T-helper 2 cell (primary cell): ENCODE data around the gene PLB1.
A peak's percentile ranks its signal among the peaks of the same experiment; 100 is the strongest.

Experiments used
- DNase-seq, 5 experiments: peaks; one replicate each; pipeline versions ENCODE4 v3.0.0 to v3.0.0-alpha.2; 2012 to 2022

Gene PLB1

DNA sequence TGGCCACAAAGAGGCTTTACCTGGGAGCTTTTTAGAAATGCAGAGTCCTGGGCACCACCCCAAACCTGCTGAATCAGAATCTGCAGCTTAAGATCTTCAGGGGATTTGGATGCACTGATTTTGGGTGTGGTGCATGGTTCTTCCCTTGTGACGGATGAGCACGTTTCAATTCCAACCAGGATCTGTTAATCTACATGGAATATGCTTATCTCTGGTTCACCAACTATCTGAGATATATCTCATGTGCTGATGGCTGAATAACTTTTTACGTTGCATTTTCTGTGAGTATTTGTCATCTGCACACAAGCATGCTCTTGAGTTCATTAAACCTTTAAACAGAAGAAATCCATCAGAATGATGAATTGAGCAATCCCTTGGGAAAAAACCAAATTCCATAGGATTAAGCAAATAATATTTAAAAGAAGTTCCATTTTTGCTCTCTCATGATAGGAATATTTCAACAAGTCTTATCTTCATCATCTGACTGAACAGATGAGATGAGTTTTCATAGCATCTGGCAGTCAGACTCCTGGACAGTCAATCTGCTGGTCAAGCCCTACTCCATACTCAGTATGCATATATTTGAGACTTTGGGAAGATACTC, 120.6 kb downstream of the PLB1 start:
- no peak for DNase-seq

DNA sequence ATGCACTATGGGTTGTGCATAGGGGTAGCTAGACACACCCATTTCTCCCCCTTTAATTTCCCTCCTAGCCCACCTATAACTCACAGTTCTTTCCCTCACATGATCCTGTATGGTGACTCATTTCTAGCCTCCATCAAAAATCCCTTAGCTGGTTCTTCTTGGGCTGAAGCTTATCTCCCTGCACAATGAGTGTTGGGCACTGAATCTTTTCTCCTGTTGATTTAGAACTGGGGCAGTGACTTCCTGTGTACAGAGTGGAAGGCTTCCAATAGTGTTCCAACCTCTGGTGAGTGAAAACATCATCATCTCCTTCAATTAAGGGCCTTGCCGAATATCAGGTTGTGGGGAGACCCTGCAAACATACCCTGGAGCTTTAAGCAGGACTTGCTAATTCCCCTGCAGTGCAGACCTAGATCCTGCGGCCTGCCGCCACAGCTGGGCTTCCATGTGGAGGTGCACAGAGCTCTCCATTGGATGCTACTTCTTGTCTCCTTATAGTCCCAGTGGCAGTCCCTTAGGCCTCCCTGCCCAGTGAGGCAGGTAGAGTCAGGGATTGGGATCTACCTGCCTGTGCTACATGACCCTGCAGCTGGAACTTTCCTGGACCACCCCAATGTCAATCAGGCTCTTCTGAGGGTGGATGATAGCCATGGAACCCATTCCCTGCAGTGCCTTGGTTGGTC, 121.8 kb downstream of the PLB1 start:
- no peak for DNase-seq

DNA sequence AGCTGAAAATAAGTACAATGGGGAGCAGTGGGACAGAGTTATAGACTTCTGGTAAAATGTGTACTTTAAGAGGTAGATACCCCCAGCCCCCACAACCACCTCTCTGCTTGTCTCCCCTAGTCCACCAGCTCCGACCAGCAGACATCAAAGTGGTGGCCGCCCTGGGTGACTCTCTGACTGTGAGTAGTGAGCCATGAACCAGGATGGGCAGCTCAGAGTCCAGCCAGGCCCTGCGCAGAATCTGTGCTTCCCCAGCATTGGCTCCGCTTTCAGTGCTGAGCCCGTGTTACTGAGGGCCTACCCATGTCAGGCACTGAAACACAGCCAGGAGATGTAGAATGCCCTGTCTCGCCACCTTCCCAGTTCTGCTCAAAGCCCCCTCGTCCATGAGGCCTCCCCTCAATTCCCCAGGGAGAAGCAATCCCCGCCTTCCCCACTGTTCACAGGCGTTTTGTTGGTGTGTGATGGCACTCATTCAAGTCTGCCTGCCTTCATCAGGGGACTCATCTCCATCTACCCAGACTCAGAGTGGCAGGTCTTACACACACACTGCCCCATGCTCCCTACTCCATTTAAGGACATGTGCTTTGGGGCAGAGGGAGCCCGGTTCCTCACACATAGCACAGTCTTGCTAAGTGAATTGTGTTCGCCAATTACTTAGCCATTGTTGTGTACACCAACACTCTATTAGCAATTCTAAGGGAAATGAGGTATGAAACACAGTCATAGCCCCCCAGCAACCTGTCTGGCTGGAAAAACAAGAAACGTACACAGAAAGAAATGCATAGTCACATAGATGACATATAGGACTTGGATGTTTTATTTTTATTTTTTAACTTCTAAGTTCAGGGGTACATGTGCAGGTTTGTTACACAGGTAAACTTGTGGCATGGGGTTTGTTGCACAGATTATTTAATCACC, 122.6 kb downstream of the PLB1 start:
- DNase-seq, result no peak

DNA sequence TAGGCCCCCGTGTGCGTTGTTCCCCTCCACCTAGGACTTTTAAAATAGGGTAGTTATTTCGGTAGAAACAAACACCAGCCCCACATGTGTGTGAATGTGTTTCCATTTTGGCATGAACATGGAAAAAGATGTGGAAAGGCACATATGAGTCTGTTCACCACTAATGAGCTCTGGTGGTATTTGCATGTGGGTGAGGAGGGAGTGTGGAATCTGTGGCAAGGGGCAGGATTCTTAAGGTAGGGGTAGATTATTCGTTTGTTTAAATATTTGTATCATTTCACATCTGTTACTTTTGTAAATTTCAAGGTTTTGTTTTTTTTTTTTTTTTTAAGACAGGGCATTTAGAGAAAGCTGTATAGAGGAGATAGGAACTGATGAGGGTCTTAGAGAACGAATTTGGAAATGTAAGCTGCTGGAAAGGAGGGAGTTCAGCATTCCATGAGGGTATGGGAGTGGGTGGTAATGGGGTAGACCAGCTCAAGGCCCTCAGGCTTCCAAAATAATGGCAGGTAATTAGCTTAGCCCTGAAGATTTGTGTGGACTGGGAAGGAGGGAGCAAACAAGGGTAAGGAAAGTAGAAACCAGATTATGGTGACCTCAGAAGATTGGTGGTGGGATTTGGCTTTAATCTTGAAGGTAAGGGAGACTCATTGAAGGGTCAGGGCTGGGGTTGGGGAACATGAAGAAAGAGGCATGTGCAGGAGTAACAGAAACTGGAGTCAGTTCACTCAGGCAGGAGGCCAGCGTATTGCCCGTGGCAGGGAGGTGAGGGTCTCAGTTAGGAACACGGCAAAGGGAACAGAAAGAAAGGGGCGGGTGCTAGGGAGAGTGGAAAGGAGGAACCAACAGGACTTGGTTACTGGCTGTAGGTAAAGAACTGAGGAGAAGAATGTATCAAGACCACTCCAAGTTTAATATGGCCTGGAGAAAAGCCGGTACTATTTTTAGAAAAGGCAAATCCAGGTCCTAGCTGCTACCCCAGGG, 123.6 kb downstream of the PLB1 start:
- DNase-seq, result no peak

DNA sequence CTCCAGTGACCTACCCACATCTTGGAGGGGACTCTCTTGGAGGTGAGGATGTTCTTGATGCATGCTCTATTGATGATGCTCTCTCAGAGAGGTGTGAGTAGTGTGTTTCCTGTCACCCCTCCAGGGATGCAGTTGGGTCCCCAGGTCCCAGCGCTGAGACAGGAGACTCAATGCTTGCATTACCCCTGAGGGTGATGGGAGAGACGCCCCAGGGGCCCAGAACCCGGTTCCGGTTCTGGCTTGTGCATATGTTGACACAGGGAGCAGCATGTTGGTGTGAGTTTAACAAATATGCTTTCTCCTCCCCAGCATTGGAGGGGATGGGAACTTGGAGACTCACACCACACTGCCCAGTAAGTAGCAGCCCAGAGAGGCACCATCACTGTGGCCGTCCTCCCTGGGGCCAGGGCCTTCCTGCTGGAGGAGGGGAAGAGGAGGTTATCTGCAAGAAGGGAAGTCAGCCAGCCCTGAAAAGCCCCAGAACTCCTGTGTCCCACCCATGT, 124.5 kb downstream of the PLB1 start:
- DNase-seq, result peak in 1 of 5 experiments; percentile 40

DNA sequence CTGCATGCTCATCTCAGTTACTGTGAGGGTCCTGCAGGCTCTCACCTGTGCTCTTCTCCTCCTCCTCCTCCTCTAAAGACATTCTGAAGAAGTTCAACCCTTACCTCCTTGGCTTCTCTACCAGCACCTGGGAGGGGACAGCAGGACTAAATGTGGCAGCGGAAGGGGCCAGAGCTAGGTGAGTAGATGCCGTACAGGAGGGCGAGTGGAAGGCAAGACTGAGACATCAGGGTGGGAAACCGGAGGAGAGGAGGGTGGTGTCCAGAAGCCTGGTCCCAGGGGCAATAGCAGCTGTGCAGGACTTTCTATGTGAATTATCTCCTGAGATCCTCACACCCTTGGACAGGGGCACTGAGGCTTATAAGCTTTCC, 124.9 kb downstream of the PLB1 start:
- DNase-seq, result no peak

DNA sequence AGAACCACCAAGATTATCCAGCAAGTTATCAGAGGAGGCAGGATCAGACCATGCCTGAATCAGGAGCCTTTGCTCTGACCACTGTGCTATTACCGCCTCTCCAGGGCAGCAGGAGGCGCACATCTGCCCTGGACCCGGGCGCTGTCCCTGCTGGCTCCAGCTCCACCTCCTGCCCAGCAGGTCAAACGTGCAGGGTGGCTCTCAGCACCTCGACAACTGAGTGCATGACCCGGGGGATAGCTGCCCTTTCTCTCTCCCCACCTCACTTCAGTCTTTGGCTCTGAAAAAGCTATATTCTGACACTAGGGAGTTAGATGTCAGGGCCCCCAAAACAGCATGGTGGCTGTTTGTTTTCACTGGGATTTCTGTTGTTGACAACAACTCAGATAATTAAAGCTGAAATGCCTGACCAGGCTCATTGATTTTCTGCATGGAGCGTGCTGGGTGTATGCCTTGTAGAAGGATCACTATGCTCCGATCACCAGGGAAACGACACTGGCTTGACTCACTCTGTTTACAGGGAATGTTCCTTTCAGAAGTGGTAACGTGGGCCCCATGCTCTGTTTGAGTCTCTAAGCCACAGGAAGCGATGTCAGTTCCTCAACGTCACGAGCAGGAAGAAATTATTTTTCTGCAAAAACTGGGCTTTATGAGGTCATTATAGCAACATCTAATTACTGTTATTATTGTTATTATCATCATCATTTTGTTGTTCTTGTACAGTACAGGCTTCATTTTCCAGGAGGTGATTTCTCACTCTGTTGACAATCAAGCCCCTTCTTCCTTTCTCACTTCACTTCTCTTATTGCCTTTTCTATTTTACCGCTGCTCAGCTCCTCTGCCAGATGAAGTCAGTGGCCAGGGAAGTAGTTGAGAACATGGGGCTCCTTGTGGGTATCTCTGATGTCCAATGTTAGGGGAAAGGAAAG, 125.6 kb downstream of the PLB1 start:
- peak; percentile 31 to 91 (median 79) for DNase-seq

DNA sequence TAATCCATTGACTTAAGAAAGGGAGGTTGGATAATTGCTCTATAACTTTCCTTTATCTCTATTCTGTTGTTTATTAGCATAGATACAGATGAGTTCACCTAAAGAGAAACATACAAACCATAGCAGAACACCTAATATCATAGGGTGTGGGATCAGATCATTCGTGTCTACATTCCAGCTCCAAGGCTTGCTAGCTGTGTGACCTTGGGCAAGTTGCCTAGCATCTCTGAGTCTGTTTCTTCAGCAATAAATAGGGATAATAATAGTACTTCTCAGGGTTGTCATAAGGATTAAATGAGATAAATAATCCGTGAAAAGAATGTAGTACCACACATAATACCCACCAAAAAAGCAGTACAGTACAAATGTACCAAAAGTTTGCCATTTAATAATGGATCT, 126.2 kb downstream of the PLB1 start:
- DNase-seq, result no peak

DNA sequence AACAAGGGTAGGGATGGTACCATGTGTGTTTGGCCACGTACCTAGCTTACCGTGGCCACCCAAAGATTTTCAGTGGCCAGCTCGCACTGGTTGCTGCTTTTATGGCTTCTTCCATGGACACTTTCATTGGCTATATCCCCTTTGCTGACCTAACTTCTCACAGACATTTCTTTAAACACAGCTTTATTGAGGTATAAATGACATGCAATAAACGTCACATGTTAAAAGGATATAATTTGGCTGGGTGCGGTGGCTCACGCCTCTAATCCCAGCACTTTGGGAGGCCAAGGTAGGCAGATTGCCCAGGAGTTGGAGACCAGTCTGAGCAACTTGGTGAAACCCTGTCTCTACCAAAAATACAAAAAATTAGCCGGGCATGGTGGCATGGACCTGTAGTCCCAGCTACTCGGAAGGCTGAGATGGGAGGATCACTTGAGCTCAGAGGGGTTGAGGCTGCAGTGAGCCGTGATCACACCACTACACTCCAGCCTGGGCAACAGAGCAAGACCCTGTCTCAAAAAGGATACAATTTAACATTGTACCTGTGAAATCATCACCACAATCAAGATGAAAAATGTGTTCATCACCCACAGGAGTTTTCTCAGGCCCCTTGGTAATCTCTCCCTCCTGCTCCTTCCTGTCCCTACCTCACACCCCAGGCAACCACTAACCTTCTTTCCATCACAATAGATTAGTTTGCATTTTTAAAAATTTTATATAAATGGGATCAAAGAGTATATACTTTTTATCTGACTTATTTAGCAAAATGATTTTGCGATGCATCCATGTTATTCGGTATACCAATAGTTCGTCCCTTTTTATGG, 127.9 kb downstream of the PLB1 start:
- peak in 2 of 5 experiments; percentile 13 to 46 for DNase-seq

DNA sequence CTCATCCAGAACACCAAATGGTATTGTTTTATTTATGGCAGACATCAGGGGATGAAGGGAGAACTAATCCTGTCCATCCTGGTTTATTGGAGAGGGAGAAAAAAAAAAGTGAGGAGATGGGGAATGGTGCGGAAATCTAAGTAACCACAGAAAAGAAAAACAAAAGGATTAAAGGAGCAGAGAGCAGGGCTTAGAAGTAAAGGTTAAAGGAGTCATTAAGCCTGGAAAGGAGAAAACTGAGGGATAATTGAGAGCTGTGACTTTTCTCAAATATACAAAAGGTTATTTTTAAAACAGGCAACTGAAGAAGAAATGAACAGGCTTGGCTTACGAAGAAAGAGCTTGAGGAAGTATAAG, 128.6 kb downstream of the PLB1 start:
- no peak for DNase-seq

DNA sequence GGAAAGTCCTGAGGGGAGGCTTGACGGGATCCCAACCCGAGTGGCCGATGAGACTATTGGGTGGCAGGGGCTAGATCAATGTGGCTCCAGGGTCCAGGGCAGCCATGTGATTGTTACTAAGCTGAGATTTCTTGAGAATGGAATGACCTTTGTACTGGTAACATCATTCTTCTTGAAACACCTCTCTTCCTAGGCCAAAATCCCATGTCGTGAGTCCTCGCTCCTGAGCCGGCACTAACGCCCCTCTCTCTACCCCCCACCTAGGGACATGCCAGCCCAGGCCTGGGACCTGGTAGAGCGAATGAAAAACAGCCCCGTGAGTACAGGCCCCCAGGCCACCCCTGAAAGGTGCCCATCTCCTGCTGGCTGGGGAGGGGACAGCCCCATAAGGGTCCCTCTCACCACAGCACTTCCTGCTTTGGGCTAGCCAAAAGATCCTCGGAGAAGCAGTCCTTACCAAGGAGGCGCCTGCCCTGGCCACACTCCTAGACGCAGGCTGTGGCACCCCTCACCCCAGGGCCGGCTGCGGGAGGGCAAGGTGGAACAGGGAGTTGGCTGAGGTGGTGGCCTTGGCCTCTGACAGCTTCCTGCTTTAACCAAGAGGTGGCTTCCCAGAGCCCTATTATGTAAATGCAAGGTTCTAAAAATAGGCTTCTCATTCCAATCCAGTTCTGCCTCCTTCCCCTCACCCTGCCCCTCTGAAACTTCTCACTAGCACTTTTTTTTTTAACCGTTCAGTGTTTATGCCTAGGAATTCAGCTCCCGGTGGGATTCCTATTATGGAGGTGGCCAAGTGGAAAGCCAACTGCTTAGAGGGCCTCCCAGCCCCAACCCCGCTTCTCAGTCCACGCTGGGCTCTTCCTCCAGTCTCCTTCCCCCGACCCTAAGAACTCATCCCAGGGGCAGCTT, 129.2 kb downstream of the PLB1 start:
- DNase-seq, result peak; percentile 34 to 79 (median 58)

DNA sequence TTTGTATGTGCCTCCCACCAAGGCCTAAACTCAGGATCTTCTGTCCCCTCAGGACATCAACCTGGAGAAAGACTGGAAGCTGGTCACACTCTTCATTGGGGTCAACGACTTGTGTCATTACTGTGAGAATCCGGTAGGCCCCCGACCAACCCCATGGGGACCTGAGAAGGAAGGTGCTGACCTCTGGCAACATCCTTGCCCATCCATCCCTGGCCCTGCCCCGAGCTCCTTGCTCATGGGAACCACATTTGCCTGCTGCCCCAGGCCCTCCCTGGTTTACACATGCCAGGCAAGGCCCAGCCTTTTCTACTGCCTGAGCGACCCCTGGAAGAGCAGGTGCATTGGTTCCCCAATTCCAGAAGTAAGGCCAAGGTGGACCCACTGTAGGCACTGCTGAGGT, 130.5 kb downstream of the PLB1 start:
- no peak for DNase-seq

DNA sequence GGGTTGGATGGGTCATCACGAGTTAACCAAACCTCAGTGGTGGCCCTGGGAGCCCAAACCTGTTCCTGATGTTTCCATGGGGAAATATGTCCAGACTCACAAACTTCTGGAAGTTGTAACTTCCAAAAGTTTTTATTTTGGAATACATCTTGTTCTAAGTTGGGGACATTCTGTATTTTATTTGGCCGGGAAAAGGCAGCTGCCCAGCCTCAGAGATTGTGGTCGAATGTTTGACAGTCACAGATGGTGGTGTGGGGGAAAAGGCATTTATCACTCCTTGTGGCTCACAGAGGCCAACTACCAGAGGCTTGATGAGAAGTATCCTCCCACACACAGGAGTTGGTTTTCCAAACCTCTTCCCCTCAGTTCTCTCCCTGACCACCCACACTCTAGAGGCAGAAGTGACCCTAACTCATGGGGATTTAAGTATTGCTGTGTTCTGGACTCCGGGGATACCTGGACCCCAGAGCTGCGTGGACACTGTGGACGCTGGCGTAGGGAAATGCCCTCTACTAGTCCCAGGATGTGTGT, 131.1 kb downstream of the PLB1 start:
- DNase-seq, result no peak

DNA sequence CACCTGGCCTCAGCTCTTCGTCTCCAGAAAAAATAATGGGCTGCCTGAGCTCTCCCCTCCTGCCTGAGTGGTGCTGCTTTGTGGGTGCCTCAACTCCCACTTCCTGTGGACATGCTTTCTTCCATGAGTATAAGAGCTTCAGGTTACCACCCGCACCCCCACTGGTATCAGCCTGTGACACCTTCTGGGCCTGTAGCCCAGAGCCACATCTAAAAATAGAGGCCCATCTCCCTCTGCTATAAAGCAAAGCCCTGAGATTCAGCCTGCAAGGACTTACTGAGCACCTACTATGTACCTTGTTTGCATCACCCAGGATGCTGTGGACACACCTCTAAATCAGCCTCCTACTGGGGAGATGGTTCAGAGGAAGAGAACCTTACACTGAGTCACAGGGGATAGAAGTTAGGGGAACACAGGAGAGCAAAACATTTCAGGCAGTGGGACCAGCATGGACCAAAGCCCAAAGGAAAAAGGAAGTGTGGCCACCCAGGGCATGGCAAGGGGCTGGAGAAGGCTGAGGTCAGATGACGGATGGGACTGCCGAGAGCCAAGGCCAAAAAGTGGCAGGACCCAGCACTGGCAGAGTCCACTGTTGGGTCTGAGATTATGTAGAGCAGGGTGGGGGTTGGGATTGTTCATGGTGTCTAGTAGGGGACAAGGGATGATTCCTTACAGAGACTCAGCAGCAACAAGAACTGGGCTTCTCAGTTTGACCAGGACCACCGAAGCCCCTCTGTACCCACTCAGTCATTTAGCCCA, 132.0 kb downstream of the PLB1 start:
- DNase-seq, result no peak

DNA sequence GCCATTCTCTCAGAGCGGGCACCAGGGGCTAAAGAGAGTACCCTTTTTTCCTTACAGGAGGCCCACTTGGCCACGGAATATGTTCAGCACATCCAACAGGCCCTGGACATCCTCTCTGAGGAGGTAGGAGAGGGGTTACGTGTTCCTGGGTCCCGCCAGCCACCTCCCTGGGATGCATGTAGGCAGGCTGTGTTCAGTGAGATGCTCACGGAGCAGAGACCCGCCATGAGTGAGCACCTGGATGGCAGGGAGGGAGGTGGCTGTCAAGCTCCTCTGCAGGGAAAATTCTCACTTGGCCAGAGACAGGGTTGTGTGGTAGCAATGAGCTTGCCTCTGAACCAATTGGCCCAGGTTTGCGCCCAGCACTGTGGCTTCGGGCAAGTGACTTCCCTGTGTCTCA, 132.6 kb downstream of the PLB1 start:
- DNase-seq, result no peak

DNA sequence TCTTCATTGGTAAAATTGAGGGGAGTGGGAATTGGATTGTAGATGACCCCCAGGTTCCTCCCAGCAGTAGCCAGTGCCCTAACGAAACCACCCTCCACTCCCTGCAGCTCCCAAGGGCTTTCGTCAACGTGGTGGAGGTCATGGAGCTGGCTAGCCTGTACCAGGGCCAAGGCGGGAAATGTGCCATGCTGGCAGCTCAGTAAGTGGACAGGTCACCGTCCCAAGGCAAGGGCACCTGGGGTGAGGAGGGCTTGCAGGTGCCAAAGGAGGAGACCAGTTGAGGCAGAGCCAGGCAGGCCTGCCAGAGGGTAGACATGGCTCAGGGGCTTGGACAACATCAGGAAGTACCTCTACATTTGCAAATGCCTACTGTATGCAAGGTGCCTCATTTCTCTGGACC, 133.1 kb downstream of the PLB1 start:
- DNase-seq, result no peak

DNA sequence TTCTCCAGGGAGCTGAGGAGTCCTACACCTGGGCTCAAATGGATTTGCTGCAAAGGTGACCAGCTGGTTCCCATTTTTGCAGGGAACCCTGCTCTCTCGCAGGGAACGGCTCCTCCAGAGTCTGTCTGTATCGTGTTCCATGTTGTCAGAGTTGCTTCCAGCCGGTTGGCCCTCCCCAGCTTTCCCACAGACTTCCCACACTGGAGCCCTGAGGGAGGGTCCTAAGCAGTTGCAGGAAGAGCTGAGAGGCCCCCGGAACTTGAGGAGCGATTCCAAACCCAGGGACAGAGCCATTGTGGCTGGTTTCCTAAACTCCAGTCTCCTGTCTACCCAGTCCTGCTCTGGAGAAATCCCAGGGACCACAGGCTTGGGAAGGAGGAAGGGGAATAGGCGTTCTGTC, 134.1 kb downstream of the PLB1 start:
- DNase-seq, result no peak

DNA sequence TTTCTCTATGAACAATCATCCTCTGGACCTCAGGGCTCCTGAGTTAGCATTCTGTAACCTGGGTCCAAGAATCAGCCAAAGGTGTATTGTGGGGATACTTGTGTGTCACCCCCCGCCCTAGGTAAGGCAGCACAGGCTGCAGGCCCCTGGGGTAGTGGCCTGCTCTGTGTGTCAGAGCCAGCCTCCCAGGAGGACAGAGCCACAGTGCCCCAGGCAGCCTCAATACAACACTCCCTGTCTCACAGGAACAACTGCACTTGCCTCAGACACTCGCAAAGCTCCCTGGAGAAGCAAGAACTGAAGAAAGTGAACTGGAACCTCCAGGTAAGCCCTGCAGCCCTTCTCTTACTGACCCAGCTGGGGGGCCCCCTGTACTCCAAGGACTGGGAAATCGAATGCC, 134.5 kb downstream of the PLB1 start:
- no peak for DNase-seq
